ENCODE results near the gene GSN. TPM values are rescaled to one million over a fixed set of nuclear protein-coding genes. Genes with fewer than 3 reads are reported as not detected.

GSN gene
- polyA plus RNA-seq, 2 of the 4 experiments (the other 2 are of a cell fraction): 33.7 to 77.2 TPM

DNA sequence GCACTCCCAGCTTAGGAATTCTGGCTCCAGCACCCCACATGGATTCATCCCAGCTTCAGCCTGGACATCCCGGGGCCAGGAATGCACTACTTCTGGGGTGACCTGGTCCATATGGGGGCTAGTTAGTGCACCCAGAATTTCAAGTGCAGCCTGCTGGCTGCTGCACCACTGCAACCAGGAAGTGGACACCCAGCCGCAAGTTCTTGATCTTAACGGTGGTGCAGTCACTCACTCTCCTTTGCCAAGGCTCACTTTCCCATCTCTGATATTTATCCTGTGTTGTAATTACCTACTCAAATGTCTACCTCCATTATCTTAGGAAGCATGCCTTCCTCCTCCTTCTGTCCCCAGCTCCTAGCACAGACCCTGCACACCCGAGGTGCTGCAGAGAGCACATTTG lies 40.1 kb upstream of the GSN start (continued):
- TF ChIP-seq, protein P1, sequence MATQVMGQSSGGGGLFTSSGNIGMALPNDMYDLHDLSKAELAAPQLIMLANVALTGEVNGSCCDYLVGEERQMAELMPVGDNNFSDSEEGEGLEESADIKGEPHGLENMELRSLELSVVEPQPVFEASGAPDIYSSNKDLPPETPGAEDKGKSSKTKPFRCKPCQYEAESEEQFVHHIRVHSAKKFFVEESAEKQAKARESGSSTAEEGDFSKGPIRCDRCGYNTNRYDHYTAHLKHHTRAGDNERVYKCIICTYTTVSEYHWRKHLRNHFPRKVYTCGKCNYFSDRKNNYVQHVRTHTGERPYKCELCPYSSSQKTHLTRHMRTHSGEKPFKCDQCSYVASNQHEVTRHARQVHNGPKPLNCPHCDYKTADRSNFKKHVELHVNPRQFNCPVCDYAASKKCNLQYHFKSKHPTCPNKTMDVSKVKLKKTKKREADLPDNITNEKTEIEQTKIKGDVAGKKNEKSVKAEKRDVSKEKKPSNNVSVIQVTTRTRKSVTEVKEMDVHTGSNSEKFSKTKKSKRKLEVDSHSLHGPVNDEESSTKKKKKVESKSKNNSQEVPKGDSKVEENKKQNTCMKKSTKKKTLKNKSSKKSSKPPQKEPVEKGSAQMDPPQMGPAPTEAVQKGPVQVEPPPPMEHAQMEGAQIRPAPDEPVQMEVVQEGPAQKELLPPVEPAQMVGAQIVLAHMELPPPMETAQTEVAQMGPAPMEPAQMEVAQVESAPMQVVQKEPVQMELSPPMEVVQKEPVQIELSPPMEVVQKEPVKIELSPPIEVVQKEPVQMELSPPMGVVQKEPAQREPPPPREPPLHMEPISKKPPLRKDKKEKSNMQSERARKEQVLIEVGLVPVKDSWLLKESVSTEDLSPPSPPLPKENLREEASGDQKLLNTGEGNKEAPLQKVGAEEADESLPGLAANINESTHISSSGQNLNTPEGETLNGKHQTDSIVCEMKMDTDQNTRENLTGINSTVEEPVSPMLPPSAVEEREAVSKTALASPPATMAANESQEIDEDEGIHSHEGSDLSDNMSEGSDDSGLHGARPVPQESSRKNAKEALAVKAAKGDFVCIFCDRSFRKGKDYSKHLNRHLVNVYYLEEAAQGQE (IDR thresholded peaks at IDR 0.05): no peak
- TF ChIP-seq, protein P2, sequence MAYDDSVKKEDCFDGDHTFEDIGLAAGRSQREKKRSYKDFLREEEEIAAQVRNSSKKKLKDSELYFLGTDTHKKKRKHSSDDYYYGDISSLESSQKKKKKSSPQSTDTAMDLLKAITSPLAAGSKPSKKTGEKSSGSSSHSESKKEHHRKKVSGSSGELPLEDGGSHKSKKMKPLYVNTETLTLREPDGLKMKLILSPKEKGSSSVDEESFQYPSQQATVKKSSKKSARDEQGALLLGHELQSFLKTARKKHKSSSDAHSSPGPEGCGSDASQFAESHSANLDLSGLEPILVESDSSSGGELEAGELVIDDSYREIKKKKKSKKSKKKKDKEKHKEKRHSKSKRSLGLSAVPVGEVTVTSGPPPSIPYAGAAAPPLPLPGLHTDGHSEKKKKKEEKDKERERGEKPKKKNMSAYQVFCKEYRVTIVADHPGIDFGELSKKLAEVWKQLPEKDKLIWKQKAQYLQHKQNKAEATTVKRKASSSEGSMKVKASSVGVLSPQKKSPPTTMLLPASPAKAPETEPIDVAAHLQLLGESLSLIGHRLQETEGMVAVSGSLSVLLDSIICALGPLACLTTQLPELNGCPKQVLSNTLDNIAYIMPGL (CRISPR knock-in tag; IDR thresholded peaks at IDR 0.05; ENCODE audit: borderline replicate concordance): no peak

DNA sequence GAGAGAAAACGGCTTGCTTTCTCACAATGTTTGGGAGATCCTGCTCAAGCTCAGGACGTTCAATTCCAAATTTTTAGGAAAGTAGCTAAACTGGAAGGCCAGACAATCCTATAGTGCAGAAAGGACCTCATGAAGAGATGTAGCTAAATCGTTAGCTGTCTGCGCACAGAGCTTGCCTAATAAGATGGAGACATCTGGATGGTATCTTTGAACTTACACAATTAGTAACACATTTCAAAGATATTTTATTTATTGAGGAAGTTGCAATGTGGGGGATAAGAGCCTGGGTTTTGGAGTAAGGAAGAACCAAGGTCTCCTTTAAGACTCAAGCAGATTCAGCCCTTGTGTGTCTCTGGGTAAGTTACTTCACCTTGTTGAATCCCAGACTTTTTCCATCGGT lies 37.7 kb upstream of the GSN start:
- DNase-seq (ENCODE audit: low read depth in 1 of 2, low spot score in 1 of 2): no peak
- Histone ChIP-seq H3K4me1 (0 out of 3 replicates have a peak, but pooled peaks cover 17% of the 10 kb centered on the region), H3K9me3 (no peaks in the 10 kb centered on the region), H3K27ac (no peak overlapping the region), H3K4me3 (no peak overlapping the region), H3K4me2 (no peak overlapping the region)
- TF ChIP-seq HEYL (CRISPR knock-in tag; IDR thresholded peaks at IDR 0.05): no peak
- TF ChIP-seq, protein P2 (CRISPR knock-in tag; IDR thresholded peaks at IDR 0.05; ENCODE audit: borderline replicate concordance): no peak
- no peak for TF ChIP-seq KDM1A (IDR thresholded peaks at IDR 0.05; ENCODE audit: low read depth)
- TF ChIP-seq, protein P1 (IDR thresholded peaks at IDR 0.05): no peak
- TF ChIP-seq, protein P3, sequence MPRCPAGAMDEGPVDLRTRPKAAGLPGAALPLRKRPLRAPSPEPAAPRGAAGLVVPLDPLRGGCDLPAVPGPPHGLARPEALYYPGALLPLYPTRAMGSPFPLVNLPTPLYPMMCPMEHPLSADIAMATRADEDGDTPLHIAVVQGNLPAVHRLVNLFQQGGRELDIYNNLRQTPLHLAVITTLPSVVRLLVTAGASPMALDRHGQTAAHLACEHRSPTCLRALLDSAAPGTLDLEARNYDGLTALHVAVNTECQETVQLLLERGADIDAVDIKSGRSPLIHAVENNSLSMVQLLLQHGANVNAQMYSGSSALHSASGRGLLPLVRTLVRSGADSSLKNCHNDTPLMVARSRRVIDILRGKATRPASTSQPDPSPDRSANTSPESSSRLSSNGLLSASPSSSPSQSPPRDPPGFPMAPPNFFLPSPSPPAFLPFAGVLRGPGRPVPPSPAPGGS (IDR thresholded peaks at IDR 0.05): no peak
- TF ChIP-seq, protein P4, sequence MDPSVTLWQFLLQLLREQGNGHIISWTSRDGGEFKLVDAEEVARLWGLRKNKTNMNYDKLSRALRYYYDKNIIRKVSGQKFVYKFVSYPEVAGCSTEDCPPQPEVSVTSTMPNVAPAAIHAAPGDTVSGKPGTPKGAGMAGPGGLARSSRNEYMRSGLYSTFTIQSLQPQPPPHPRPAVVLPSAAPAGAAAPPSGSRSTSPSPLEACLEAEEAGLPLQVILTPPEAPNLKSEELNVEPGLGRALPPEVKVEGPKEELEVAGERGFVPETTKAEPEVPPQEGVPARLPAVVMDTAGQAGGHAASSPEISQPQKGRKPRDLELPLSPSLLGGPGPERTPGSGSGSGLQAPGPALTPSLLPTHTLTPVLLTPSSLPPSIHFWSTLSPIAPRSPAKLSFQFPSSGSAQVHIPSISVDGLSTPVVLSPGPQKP (IDR thresholded peaks at IDR 0.05; ENCODE audit: low read depth, low read length): no peak
- no peak for TF ChIP-seq RAD21 (conservative IDR thresholded peaks at IDR 0.05 in 1 of 2, IDR thresholded peaks at IDR 0.05 in 1 of 2)
- no peak for TF ChIP-seq CHD2 (IDR thresholded peaks at IDR 0.05; ENCODE audit: low read length, partially characterized antibody)
- no peak for TF ChIP-seq HOXB13 (CRISPR knock-in tag; IDR thresholded peaks at IDR 0.05; ENCODE audit: low read depth)
- TF ChIP-seq ZNF302 (CRISPR knock-in tag; IDR thresholded peaks at IDR 0.05): no peak
- no peak for TF ChIP-seq MAZ (IDR thresholded peaks at IDR 0.05; ENCODE audit: borderline replicate concordance, low read depth, low read length)
- TF ChIP-seq RARB (CRISPR knock-in tag; IDR thresholded peaks at IDR 0.05): no peak
- 82% methylated on average over 5 of the region's 5 CpGs for WGBS (ENCODE audit: missing lambda C conversion rate)
- ChIA-PET CTCF (interaction anchor here (0.6 to 9.3 kb wide), 9 partner anchors 16 to 210 kb away, joined by 3 to 74 read pairs (median 5); partner anchors contain the start of gene GSN), POLR2A (no interaction called here)
- no peak for ATAC-seq
- no peak for FAIRE-seq

Data from A549 (cell line).